BJ (cell line): ENCODE results near the gene MCM9. TPM values are rescaled to one million over a fixed set of nuclear protein-coding genes. Genes with fewer than 3 reads are reported as not detected.

ENCODE experiments used
- CTCF ChIA-PET: fragments of 350-600 bp; formaldehyde crosslinking; extraction: SDS; loops from one replicate; lab custom pipeline; 2021; ENCODE audit warnings: antibody characterized with exemption, inconsistent platforms; lab: Yijun Ruan, JAX
- POLR2A ChIA-PET: fragments of 300-600 bp; sonication (Branson Sonifier 250); formaldehyde crosslinking; extraction: SDS; loops from one replicate; lab custom pipeline; 2021; ENCODE audit warnings: antibody characterized with exemption; lab: Charles Lee
- DNase-seq: peaks from one replicate; pipeline ENCODE4 v3.0.0-alpha.2; 2011; ENCODE audit warnings: low read depth
- H3K27me3 ChIP-seq: 2 replicates; pipeline ENCODE4 v1.6.0; 2011; ENCODE audit warnings: low read length; ENCODE audit not compliant: control insufficient read depth, insufficient read depth
- H3K36me3 ChIP-seq: 2 replicates; pipeline ENCODE4 v1.5.1; 2011; ENCODE audit warnings: low read length; ENCODE audit not compliant: control insufficient read depth, insufficient read depth
- H3K4me3 ChIP-seq: 2 replicates; pipeline ENCODE4 v1.5.1; 2011; ENCODE audit warnings: low read depth, mild to moderate bottlenecking, control low read depth, low read length
- CTCF ChIP-seq: IDR thresholded peaks from 2 replicates; pipeline ENCODE4 v1.5.1; 2011; ENCODE audit warnings: low read depth, mild to moderate bottlenecking, control low read depth, inconsistent platforms, low read length, moderate library complexity; ENCODE audit not compliant: insufficient read depth
- polyA plus RNA-seq: library from polyadenylated mRNA; depleted of rRNA; stranded (reverse); fragments of >200 nt; gene quantifications from 2 replicates; pipeline ENCODE4 v1.2.3, GENCODE V29; 2011

MCM9 gene
- polyA plus RNA-seq, 1 experiment: 1.7 TPM

DNA sequence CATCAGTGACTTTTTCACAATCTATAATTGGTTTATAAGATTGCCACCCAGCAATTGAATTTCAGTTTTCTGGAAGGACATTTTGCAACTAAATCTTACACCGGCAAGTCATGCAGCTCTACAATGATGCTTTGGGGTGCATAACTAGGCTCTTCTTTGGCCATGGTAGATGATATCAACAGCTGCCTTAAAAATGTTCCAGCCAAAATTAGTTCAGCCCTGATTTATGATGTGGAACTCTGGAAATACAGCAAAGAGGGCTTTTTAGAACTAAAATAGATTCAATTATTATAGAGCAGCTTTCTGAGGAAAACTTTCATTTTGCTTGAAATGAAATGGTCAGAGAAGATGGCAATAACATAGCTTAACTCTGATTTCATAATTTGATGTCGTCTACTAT lies 18.4 kb upstream of the MCM9 start:
- Histone ChIP-seq H3K27me3 (no peaks in the 10 kb centered on the region), H3K36me3 (no peaks in the 10 kb centered on the region), H3K4me3 (no peak overlapping the region)
- DNase-seq: no peak
- no peak for TF ChIP-seq CTCF
- POLR2A ChIA-PET: no interaction called here
- CTCF ChIA-PET: interaction anchor here (0.6 to 1.0 kb wide), 2 partner anchors 9 to 10 kb away, joined by 3 read pairs; no protein-coding TSS in a partner anchor

DNA sequence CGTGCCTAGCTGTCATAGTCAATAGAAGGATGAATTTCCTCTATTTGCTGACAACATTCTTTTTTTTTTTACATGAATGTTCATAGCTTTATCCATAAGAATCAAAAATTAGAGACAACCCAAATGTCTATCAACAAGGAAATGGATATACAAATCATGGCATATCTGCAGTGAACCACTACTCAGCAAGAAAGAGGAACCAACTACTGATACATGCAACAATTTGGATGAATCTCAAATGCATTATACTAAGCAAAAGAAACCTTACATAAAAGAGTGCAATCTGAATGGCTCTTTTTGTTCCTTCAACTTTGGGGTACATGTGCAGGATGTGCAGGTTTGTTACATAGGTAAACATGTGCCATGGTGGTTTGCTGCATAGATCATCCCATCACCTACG lies 17.7 kb upstream of the MCM9 start:
- ChIA-PET POLR2A (no interaction called here), CTCF (interaction anchor here (1.0 kb wide), 1 partner anchor 10 kb away, joined by 3 read pairs; no protein-coding TSS in a partner anchor)
- TF ChIP-seq CTCF: no peak
- no peak for DNase-seq
- no peaks in the 10 kb centered on the region for H3K27me3 ChIP-seq
- H3K36me3 ChIP-seq: no peaks in the 10 kb centered on the region
- H3K4me3 ChIP-seq: no peak overlapping the region

DNA sequence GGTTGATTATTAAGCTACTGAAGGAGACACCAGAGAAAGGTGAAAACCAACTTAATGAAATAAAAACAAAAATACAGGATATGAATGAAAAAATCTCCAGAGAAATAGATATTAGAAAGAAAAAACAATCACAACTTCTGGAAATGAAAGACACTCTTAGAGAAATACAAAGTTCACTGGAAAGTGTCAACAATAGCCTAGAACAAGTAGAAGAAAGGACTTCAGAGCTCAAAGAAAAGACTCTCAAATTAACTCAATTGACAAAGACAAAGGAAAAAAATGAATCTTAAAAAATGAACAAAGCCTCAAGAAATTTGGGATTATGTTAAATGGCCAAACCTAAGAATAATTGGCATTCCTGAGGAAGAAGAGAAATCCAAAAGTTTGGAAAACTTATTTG lies 10.3 kb upstream of the MCM9 start:
- no peak for TF ChIP-seq CTCF
- DNase-seq: no peak
- ChIA-PET CTCF (no interaction called here), POLR2A (no interaction called here)
- H3K36me3 ChIP-seq: no peaks in the 10 kb centered on the region
- H3K4me3 ChIP-seq: no peak overlapping the region
- no peaks in the 10 kb centered on the region for H3K27me3 ChIP-seq

GRCh38 chr6:118940770-118941169 lies 5.8 kb upstream of the MCM9 start:
- CTCF ChIA-PET: no interaction called here
- DNase-seq: no peak
- POLR2A ChIA-PET: no interaction called here
- TF ChIP-seq CTCF: no peak
- Histone ChIP-seq H3K27me3 (no peaks in the 10 kb centered on the region), H3K4me3 (no peak overlapping the region), H3K36me3 (no peaks in the 10 kb centered on the region)

GRCh38 chr6:118939683-118940082 lies 4.7 kb upstream of the MCM9 start:
- no peak for DNase-seq
- ChIA-PET CTCF (interaction anchor here (0.6 kb wide), 1 partner anchor 826 kb away, joined by 3 read pairs; no protein-coding TSS in a partner anchor), POLR2A (no interaction called here)
- no peak for TF ChIP-seq CTCF
- Histone ChIP-seq H3K36me3 (no peaks in the 10 kb centered on the region), H3K4me3 (no peak overlapping the region), H3K27me3 (no peaks in the 10 kb centered on the region)
